ENCODE measurements around the gene HSPA6.
"Not testable (repeated sequence)": the region's sequence is repeated elsewhere in the genome, so short reads cannot be mapped to it uniquely, and the experiment has no call there.

- not testable (repeated sequence) for TF ChIP-seq YY1 (IDR thresholded peaks at IDR 0.05; ENCODE audit: extremely low read depth, insufficient replicate concordance, low read depth, low read length); POLR2AphosphoS5 (IDR thresholded peaks at IDR 0.05; ENCODE audit: low read depth, low read length); SIN3A (IDR thresholded peaks at IDR 0.05; ENCODE audit: low read depth); EGR1 (IDR thresholded peaks at IDR 0.05; ENCODE audit: low read depth); JUND (IDR thresholded peaks at IDR 0.05); POLR2A (IDR thresholded peaks at IDR 0.05; ENCODE audit: borderline replicate concordance, extremely low read depth, insufficient read depth, insufficient read length); EZH2phosphoT487 (IDR thresholded peaks at IDR 0.05; ENCODE audit: borderline replicate concordance); EZH2 (IDR thresholded peaks at IDR 0.05)
- TF ChIP-seq, protein P1, sequence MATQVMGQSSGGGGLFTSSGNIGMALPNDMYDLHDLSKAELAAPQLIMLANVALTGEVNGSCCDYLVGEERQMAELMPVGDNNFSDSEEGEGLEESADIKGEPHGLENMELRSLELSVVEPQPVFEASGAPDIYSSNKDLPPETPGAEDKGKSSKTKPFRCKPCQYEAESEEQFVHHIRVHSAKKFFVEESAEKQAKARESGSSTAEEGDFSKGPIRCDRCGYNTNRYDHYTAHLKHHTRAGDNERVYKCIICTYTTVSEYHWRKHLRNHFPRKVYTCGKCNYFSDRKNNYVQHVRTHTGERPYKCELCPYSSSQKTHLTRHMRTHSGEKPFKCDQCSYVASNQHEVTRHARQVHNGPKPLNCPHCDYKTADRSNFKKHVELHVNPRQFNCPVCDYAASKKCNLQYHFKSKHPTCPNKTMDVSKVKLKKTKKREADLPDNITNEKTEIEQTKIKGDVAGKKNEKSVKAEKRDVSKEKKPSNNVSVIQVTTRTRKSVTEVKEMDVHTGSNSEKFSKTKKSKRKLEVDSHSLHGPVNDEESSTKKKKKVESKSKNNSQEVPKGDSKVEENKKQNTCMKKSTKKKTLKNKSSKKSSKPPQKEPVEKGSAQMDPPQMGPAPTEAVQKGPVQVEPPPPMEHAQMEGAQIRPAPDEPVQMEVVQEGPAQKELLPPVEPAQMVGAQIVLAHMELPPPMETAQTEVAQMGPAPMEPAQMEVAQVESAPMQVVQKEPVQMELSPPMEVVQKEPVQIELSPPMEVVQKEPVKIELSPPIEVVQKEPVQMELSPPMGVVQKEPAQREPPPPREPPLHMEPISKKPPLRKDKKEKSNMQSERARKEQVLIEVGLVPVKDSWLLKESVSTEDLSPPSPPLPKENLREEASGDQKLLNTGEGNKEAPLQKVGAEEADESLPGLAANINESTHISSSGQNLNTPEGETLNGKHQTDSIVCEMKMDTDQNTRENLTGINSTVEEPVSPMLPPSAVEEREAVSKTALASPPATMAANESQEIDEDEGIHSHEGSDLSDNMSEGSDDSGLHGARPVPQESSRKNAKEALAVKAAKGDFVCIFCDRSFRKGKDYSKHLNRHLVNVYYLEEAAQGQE (IDR thresholded peaks at IDR 0.05; ENCODE audit: low read depth), result not testable (repeated sequence)
- TF ChIP-seq, protein P2, sequence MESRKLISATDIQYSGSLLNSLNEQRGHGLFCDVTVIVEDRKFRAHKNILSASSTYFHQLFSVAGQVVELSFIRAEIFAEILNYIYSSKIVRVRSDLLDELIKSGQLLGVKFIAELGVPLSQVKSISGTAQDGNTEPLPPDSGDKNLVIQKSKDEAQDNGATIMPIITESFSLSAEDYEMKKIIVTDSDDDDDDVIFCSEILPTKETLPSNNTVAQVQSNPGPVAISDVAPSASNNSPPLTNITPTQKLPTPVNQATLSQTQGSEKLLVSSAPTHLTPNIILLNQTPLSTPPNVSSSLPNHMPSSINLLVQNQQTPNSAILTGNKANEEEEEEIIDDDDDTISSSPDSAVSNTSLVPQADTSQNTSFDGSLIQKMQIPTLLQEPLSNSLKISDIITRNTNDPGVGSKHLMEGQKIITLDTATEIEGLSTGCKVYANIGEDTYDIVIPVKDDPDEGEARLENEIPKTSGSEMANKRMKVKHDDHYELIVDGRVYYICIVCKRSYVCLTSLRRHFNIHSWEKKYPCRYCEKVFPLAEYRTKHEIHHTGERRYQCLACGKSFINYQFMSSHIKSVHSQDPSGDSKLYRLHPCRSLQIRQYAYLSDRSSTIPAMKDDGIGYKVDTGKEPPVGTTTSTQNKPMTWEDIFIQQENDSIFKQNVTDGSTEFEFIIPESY (IDR thresholded peaks at IDR 0.05; ENCODE audit: extremely low read depth, insufficient replicate concordance, low read length), result not testable (repeated sequence)
- TF ChIP-seq, protein P3, sequence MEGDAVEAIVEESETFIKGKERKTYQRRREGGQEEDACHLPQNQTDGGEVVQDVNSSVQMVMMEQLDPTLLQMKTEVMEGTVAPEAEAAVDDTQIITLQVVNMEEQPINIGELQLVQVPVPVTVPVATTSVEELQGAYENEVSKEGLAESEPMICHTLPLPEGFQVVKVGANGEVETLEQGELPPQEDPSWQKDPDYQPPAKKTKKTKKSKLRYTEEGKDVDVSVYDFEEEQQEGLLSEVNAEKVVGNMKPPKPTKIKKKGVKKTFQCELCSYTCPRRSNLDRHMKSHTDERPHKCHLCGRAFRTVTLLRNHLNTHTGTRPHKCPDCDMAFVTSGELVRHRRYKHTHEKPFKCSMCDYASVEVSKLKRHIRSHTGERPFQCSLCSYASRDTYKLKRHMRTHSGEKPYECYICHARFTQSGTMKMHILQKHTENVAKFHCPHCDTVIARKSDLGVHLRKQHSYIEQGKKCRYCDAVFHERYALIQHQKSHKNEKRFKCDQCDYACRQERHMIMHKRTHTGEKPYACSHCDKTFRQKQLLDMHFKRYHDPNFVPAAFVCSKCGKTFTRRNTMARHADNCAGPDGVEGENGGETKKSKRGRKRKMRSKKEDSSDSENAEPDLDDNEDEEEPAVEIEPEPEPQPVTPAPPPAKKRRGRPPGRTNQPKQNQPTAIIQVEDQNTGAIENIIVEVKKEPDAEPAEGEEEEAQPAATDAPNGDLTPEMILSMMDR (IDR thresholded peaks at IDR 0.05 in 2 of 3, conservative IDR thresholded peaks at IDR 0.05 in 1 of 3; ENCODE audit: borderline replicate concordance in 1 of 3, insufficient read depth in 1 of 3, low read depth in 2 of 3, low read length in 2 of 3), result not testable (repeated sequence)
Measured at GRCh38 chr1:161545005-161545731, 20.8 kb downstream of the HSPA6 start.

Measured in HCT116 (cell line).